GM23338 (cell line): Measurements from ENCODE around the gene GGNBP2. TPM values are rescaled to one million over a fixed set of nuclear protein-coding genes. Genes with fewer than 3 reads are reported as not detected.

Experiments used
- ATAC-seq: fragments of 200-7000 bp; cut with Tn5 transposase; 3 replicates; pipeline ENCODE4 v1.9.1; 2020
- DNase-seq: peaks from one replicate; pipeline ENCODE4 v3.0.0-alpha.2; 2015; ENCODE audit warnings: low spot score
- H2AFZ ChIP-seq: fragments of 200-600 bp; sonication (generic); 2 replicates; pipeline ENCODE4 v1.8.0; 2016; ENCODE audit warnings: antibody characterized with exemption, mild to moderate bottlenecking, moderate library complexity
- H3F3A ChIP-seq: fragments of 200-600 bp; sonication (generic); replicated peaks from 2 replicates; pipeline ENCODE4 v1.8.0; 2017; ENCODE audit warnings: antibody characterized with exemption, mixed run types, low read depth
- H3K27ac ChIP-seq: fragments of 200-600 bp; sonication (generic); 2 replicates; pipeline ENCODE4 v1.6.1; 2016; ENCODE audit warnings: low read depth
- H3K27me3 ChIP-seq: fragments of 200-600 bp; sonication (generic); 2 replicates; pipeline ENCODE4 v1.8.0; 2016; ENCODE audit warnings: mild to moderate bottlenecking, mixed run types, moderate library complexity; ENCODE audit not compliant: insufficient read depth
- H3K36me3 ChIP-seq: fragments of 200-600 bp; sonication (generic); 2 replicates; pipeline ENCODE4 v1.8.0; 2016; ENCODE audit warnings: mild to moderate bottlenecking; ENCODE audit not compliant: insufficient read depth
- H3K4me1 ChIP-seq: fragments of 200-600 bp; sonication (generic); 2 replicates; pipeline ENCODE4 v1.8.0; 2016; ENCODE audit warnings: mild to moderate bottlenecking, moderate library complexity; ENCODE audit not compliant: insufficient read depth
- H3K4me2 ChIP-seq: fragments of 200-600 bp; sonication (generic); 2 replicates; pipeline ENCODE4 v1.7.1; 2017; ENCODE audit warnings: mixed run types
- H3K4me3 ChIP-seq: fragments of 200-600 bp; sonication (generic); 2 replicates; pipeline ENCODE4 v1.6.1; 2016; ENCODE audit warnings: mixed run types
- H3K79me2 ChIP-seq: fragments of 200-600 bp; sonication (generic); replicated peaks from 2 replicates; pipeline ENCODE4 v1.8.0; 2017; ENCODE audit warnings: mild to moderate bottlenecking; ENCODE audit not compliant: insufficient read depth
- H3K9me2 ChIP-seq: fragments of 200-600 bp; sonication (generic); 2 replicates; pipeline ENCODE4 v1.8.0; 2017; ENCODE audit not compliant: insufficient read depth
- H4K20me1 ChIP-seq: fragments of 200-600 bp; sonication (generic); replicated peaks from 2 replicates; pipeline ENCODE4 v1.8.0; 2017; ENCODE audit warnings: mild to moderate bottlenecking; ENCODE audit not compliant: insufficient read depth
- H3K27ac Mint-ChIP-seq: 2 replicates; pipeline ENCODE4 v1.8.0; 2020; ENCODE audit warnings: inconsistent platforms, mild to moderate bottlenecking, moderate library complexity, mixed read lengths
- H3K27me3 Mint-ChIP-seq: 3 replicates; pipeline ENCODE4 v1.8.0; 2022; ENCODE audit warnings: low read depth, mild to moderate bottlenecking, moderate library complexity, mixed read lengths, inconsistent platforms; ENCODE audit not compliant: insufficient read depth, poor library complexity
- H3K36me3 Mint-ChIP-seq: 3 replicates; pipeline ENCODE4 v1.8.0; 2021; ENCODE audit warnings: low read depth, mild to moderate bottlenecking, inconsistent platforms, moderate library complexity, mixed read lengths
- H3K4me1 Mint-ChIP-seq: 3 replicates; pipeline ENCODE4 v1.8.0; 2020; ENCODE audit warnings: mild to moderate bottlenecking, inconsistent platforms, mixed read lengths
- H3K4me3 Mint-ChIP-seq: 3 replicates; pipeline ENCODE4 v1.8.0; 2021; ENCODE audit warnings: moderate library complexity, mild to moderate bottlenecking, inconsistent platforms, mixed read lengths
- H3K9me3 Mint-ChIP-seq: 3 replicates; pipeline ENCODE4 v1.8.0; 2020; ENCODE audit warnings: moderate library complexity, mild to moderate bottlenecking, inconsistent platforms, mixed read lengths
- CTCF ChIP-seq, 2 experiments: fragments of 200-600 bp in 1 of 2; sonication (generic) in 1 of 2; conservative IDR thresholded peaks; 2 replicates each; pipeline versions ENCODE4 v1.5.1 to v1.6.1; 2016 to 2017; ENCODE audit warnings: antibody characterized with exemption in 2 of 2, low read depth in 2 of 2, mild to moderate bottlenecking in 2 of 2, moderate library complexity in 1 of 2
- EZH2phosphoT487 ChIP-seq: fragments of 200-600 bp; sonication (generic); IDR thresholded peaks from one replicate; pipeline ENCODE4 v1.8.1; 2018; ENCODE audit warnings: antibody characterized with exemption; ENCODE audit not compliant: unreplicated experiment
- NANOG ChIP-seq: IDR thresholded peaks from 2 replicates; pipeline ENCODE4 v1.6.1; 2016; ENCODE audit warnings: antibody characterized with exemption, borderline replicate concordance
- ZNF462 ChIP-seq: fragments of 250-450 bp; sonication (Bioruptor Pico); IDR thresholded peaks from 2 replicates; pipeline ENCODE4 v1.5.0; 2020; ENCODE audit warnings: mild to moderate bottlenecking, moderate library complexity
- polyA plus RNA-seq: library from polyadenylated mRNA; unstranded; fragments of >200 nt; fragmentation: Nextera tagmentation; extraction: Ambion mirVana; gene quantifications from 2 replicates; pipeline ENCODE4 v1.2.1, GENCODE V29; 2016
- total RNA-seq: library from RNA; depleted of rRNA; stranded (reverse); fragments of >200 nt; shearing (Covaris generic); gene quantifications from 2 replicates; pipeline ENCODE4 v1.2.3, GENCODE V29; 2014

Gene GGNBP2
- total and polyA plus RNA-seq, 2 experiments from 2014 or later = 40.7 to 41.2 TPM

GRCh38 chr17:36608280-36608679 lies 63.6 kb downstream of the GGNBP2 start (continued):
- TF ChIP-seq ZNF462 (CRISPR knock-in tag) (no peak), EZH2phosphoT487 (no peak)

- Mint-ChIP-seq H3K4me3 (no peak overlapping the region), H3K27ac (no peak overlapping the region), H3K36me3 (peaks cover 26% of the 10 kb centered on the region), H3K4me1 (peaks cover 33% of the 10 kb centered on the region), H3K27me3 (peaks cover 13% of the 10 kb centered on the region), H3K9me3 (no peaks in the 10 kb centered on the region)
- Histone ChIP-seq H3K4me1 (peaks cover 17% of the 10 kb centered on the region), H3K27ac (no peak overlapping the region), H2AFZ (no peak overlapping the region), H3K9me2 (no peaks in the 10 kb centered on the region), H3K4me3 (no peak overlapping the region), H3K4me2 (no peak overlapping the region), H3K27me3 (no peaks in the 10 kb centered on the region), H4K20me1 (peaks cover 17% of the 10 kb centered on the region), H3F3A (peaks cover 12% of the 10 kb centered on the region; the same call in 1 of the 2 replicates), H3K36me3 (no peaks in the 10 kb centered on the region), H3K79me2 (peaks cover 22% of the 10 kb centered on the region)
- ATAC-seq = peak; percentile 74
- peak; percentile 76 for DNase-seq
- peak; percentile 37 to 82; a peak in 3 of 4 replicates for TF ChIP-seq CTCF (conservative IDR thresholded peaks at IDR 0.05; ENCODE audit: low read depth in 2 of 2)
- TF ChIP-seq NANOG = no peak
Measured at GRCh38 chr17:36608794-36609497, 64.2 kb downstream of the GGNBP2 start.
